ENCODE data around the gene CDK14.

Gene CDK14

DNA sequence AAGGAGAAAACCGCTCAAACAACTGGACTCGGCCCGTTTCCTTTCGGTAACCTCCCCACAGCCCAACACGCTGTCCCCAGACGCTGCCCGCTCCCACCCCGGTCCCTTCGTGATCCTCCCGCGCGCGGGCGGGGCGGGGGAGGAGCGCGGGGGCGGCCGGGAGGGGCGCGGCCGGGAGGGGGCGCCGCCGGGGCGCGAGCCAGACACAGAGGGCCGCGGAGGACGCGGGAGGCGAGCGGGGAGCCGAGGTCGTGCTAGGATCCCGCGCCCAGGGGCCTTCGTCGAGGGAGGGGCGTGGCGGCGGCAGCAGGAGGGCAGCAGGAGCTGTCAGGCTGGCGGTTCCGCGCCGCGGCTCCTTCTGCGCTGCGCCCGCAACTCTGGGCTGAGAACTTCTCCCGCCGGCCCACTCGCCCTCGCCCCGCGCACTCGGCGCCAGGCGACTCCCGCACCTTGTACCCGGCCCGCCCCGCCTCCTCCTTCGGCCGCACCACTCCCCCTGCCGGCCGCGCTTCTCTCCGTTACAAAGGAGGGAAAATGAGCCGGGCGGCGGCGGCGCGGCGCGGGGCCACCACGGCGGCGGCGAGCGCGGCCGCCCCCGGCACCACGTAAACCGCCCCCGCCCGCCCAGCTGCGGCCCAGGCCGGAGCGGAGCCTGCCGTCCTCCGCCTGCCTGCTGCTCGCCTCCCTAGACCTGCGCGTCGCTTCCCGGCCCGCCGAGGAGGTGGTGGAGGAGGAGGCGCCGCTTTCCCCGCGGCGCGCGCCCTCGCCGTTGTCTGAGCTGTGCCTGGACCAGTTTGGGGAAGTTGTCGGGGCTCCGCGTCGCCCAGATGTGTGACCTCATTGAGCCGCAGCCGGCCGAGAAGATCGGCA lies at the start of gene CDK14:
TSS of gene CDK14 (plus strand) at position 521 of the 870 bp plus-strand sequence. CDS start at position 828, 307 bp downstream.
- peak; percentile 92 for DNase-seq

DNA sequence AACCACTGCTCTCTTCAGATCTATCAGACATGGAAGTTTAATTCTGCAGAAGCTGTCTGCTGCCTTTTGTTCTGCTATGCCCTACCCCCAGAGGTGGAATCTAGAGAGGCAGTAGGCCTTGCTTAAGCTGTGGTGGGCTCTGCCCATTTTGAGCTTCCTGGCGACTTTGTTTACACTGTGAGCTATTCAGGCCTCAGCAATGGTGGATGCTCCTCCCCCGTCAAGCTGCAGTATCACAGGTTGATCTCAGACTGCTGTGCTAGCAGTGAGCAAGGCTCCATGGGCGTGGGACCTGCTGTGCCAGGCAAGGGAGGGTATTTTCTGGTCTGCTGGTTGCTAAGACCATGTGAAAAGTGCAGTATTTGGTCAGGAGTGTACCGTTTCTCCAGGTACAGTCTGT lies 45.1 kb upstream of the CDK14 start:
- DNase-seq, result no peak

DNA sequence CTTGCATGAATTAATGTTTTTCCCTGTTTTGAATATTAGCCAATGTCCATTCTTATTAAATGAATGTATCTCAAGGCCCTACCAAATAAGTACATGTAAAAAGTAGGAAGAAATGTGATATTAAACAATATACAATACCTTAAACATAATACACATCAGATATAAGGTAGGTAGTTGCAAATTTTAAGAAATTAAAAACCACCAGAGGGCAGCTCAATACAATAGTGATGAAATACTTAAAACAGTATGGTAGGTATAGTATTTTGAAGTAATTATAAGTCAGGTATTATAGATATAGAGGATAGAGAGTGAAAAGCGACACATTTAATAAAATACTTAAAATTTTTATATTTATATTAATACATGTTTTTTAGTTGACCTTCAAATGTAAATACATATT lies 43.6 kb upstream of the CDK14 start:
- DNase-seq, result peak; percentile 32

DNA sequence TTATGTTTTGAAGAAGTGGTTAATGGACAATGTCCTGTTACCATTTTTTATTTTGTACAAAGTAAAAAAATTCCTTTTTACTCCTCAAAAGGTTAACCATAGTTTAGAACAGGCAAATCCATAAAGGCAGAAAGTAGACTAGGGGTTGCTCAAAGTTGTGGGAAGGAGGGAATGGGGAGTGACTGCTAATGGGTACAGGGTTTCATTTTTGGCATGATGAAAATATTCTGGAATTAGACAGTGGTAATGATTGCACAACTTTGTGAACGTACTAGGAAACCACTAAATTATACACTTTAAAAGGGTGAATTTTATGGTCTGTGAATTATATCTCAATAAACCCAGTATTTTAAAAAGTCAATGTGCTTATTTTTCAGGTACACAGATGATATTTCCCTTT lies 35.4 kb upstream of the CDK14 start:
- no peak for DNase-seq

- DNase-seq, result no peak
Observed at GRCh38 chr7:90563286-90563685, 32.8 kb upstream of the CDK14 start.

DNA sequence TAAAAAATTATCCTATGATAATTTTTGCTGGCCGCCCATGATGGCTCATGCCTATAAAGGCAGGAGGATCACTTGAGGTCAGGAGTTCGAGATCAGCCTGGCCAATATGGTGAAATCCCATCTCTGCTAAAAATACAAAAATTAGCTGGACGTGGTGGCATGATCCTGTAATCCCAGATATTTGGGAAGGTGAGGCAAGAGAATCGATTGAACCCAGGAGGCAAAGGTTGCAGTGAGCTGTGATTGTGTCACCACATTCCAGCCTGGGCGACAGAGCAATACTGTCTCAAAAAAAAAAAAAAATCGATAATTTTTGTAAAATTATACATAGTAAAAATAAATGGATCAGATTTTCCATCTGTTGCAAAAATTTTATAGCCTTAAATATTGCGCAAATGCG lies 31.7 kb upstream of the CDK14 start:
- DNase-seq, result no peak

DNA sequence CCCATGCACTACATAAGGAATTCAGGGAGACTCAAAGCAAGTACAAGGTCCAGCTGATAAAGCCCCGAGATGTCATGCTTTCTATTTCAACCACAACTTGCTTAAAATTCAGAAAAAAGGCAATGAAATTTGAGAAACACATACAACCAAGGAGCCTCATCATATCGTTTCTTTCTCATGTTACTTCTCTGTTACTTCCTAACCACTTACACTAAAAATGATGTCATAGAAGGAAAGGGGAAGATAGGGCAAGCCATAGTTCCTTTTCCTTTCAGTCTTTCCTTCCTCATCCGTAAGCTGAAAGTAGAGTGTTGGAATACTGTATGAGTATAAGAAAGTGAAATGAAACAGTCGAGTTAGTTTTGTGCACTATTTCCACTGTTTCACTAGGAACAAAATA lies 27.9 kb upstream of the CDK14 start:
- peak; percentile 84 for DNase-seq

DNA sequence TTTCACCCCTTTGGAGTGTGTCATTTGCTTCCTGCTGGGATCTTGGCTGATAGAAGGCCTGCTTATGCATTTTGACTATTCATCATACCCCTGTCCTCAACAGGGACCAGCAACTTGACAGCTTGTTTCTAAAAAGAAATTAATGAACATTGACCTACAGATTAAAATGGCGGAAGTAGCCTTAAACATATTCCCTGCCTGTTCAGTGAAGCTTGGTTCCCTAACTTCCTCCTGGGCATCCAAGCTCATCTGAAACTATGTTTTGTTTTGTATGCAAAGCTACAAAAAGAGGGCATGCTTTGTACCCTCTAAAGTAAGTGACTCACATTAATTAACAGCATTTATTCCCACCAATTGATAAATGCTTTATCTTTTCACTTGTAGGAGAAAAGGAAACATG lies 26.8 kb upstream of the CDK14 start:
- DNase-seq, result no peak

- DNase-seq, result no peak
Observed at GRCh38 chr7:90570373-90570959, 25.7 kb upstream of the CDK14 start.

GRCh38 chr7:90574146-90574819 lies 21.8 kb upstream of the CDK14 start:
- no peak for DNase-seq

- DNase-seq, result no peak
Observed at GRCh38 chr7:90574820-90575187, 21.3 kb upstream of the CDK14 start.

DNA sequence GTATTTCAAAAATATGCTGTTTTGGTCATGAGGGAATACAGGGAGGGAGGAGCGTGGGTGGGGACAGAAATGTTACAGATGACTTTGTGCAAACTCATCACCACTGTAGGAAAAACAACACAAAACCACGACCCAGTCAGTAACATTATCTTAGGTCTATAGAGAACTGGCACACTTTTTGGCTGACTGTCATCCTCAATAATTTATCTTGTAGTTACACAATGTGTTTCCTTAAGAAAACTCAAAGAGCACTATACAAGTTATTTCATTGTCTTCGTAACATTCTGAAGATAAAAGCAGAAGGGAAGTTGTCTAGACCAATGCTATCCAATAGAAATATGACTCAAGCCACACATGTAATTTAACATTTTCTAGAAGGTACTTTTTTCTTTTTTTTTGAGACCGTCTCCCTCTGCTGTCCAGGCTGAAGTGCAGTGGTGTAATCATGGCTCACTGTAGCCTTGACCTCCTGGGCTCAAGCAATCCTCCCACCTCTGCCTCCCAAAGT lies 16.9 kb upstream of the CDK14 start:
- peak; percentile 37 for DNase-seq

DNA sequence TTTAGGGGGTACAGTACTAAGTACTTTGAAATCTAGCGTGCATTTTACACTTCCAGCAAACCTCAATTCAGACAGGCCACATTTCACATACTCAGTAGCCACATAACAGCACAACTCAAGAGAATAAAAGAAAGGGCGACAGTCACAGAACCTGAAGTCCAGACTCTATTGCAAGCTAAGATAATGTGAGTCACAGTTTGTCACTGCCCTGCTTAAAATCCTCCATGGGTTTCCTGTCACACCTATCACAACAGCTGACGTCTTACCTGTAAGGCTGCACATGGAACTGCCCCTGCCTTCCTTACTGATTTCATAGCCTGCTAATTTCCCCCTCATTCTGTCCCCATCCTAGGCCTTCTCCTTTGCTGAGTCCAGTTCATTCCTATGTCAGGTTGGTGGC lies 16.1 kb upstream of the CDK14 start:
- no peak for DNase-seq

- DNase-seq, result peak; percentile 69
Observed at GRCh38 chr7:90582164-90582563, 14.0 kb upstream of the CDK14 start.

GRCh38 chr7:90584378-90584777 lies 11.7 kb upstream of the CDK14 start:
- DNase-seq, result peak; percentile 57

DNA sequence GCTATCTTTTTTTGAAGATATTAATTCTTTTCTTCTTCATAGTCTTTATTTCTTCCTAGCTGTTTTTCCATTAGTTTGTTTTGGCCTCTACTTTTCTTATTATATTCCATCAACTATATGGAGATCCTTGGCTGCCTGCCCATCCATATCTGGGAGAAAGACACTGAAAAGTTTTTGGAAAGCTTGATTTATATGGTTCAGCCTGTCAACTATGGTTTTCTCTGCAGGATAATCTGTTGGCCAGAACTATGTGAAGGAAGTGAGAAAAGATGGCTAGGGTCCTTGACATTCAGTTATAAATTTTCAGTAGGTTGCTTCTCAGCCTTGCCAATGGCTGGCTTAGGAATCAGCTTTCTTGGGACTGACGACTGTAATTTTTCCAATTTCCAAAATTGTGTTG lies 10.0 kb upstream of the CDK14 start:
- DNase-seq, result no peak

GRCh38 chr7:90587766-90588165 lies 8.4 kb upstream of the CDK14 start:
- DNase-seq, result no peak

GRCh38 chr7:90592033-90592432 lies 4.1 kb upstream of the CDK14 start:
- DNase-seq, result peak; percentile 55

- no peak for DNase-seq
Observed at GRCh38 chr7:90593205-90593604, 2.9 kb upstream of the CDK14 start.

- peak; percentile 64 for DNase-seq
Observed at GRCh38 chr7:90594751-90595317, 1.3 kb upstream of the CDK14 start.

DNA sequence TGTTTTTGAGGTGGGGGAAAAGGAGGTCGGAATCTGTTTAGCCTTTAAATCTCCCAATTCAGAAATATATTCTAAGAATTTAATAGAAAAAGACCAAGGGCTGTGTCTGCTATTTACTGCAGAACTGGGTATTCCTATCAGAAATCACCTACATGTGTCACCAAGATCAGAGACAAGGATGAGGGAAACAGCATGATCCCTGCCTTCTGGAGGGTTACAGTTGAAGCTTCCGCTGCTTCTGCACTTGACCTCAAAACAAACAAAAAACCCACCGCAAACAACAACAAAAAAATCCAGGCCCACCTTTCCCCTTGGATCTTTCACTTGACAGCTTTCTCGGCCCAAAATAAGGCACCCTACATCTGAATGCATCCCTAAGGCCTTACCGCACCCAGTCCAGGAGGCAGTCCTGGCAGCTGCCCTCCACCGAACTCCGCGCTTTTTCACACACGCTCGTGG lies 750 bp upstream of the CDK14 start:
- no peak for DNase-seq

DNA sequence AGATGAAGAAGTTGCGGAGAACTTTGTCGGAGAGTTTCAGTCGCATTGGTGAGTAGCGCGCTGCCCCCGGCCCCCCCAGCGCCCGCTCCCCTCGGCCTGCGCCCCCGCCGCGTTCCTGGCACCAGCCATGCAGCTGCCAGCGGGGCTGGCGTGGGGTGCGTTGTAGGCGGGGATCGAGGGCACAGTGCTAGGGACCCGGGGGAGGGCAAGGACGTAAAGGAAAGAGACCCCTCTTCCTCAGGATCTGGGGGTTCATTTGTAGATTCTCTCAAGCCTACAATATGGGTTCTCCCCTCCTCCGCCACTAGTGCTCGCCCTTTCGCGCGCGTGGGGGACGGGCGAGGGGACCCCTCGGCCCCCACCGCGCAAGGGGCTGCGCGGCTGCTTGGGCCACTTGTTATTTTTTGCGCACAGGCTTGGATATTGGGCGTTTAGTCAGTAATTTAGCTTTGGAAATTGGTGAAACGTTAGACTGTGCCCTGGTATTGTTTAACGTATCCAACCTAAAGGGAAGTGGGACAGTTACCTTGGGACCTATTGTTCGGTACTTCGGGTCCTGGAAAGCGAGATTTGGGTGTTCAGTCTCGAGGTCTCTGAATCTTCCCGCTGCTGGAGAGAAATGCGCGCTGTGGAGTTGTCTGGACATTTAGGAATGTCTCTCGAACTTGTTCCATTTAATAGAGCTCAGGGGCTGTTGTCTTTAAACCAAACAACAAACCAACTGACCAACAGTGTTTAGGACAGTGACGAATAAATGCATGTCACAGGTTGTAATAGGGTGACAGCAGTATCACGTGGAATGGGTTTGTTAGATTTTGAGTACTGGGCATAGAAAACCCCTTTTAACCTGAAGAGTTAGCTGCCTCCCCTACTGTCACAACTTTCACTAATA lies 796 bp downstream of the CDK14 start:
- peak; percentile 49 for DNase-seq

All from suppressor macrophage treated with lipopolysaccharide for 4 hours (primary cell).